GM12878 (cell line): ENCODE results near the gene FRMD3. TPM values are rescaled to one million over a fixed set of nuclear protein-coding genes. Genes with fewer than 3 reads are reported as not detected.

Experiments used
- ATAC-seq: fragments of 200-7000 bp; cut with Tn5 transposase; 3 replicates; pipeline ENCODE4 v1.9.1; 2020; ENCODE audit warnings: mild to moderate bottlenecking, moderate library complexity
- BruUV-seq: library from RNA; stranded (reverse); fragments of 400-500 nt; replicated peaks from 2 replicates; lab custom pipeline; 2021; lab: Mats Ljungman, UMichigan
- CTCF ChIA-PET: fragments of 300-600 bp; sonication (Branson Sonifier 250); formaldehyde crosslinking; extraction: SDS; loops from one replicate; lab custom pipeline; 2021; ENCODE audit warnings: inconsistent platforms; lab: Yijun Ruan, JAX
- POLR2A ChIA-PET: fragments of 350-600 bp; formaldehyde crosslinking; extraction: SDS; loops from one replicate; lab custom pipeline; 2021; ENCODE audit warnings: inconsistent platforms; lab: Charles Lee
- RAD21 ChIA-PET: fragments of 300-600 bp; sonication (Branson Sonifier 250); formaldehyde crosslinking; loops from one replicate; lab custom pipeline; 2023; ENCODE audit warnings: antibody characterized with exemption; ENCODE audit not compliant: unreplicated experiment; lab: Charles Lee
- SMC1A ChIA-PET: fragments of 300-600 bp; sonication (Branson Sonifier 250); formaldehyde crosslinking; loops from one replicate; lab custom pipeline; 2023; ENCODE audit not compliant: unreplicated experiment, uncharacterized antibody; lab: Charles Lee
- DNase-seq: peaks from one replicate; pipeline ENCODE4 v3.0.0-alpha.2; 2011; ENCODE audit warnings: low read depth, low spot score
- FAIRE-seq: peaks from 3 replicates; lab custom pipeline; 2011; peaks lifted over from hg19 to GRCh38; lab: Jason Lieb, UNC
- H2AFZ ChIP-seq: 2 replicates; pipeline ENCODE4 v1.6.0; 2011; ENCODE audit warnings: low read depth, low read length, control low read depth; ENCODE audit not compliant: control insufficient read depth
- H3K27ac ChIP-seq: 2 replicates; pipeline ENCODE4 v1.5.1; 2011; ENCODE audit warnings: control low read depth; ENCODE audit not compliant: control insufficient read depth, insufficient read depth
- H3K27me3 ChIP-seq, 2 experiments: replicated peaks in 1 of 2; 2 replicates each; pipeline versions ENCODE4 v1.6.0 to v1.6.1; 2011; ENCODE audit warnings: low read length in 1 of 2; ENCODE audit not compliant: control insufficient read depth in 2 of 2, insufficient read depth in 2 of 2
- H3K36me3 ChIP-seq, 2 experiments: 2 replicates each; pipeline ENCODE4 v1.5.1; 2011; ENCODE audit warnings: low read length in 1 of 2; ENCODE audit not compliant: control insufficient read depth in 2 of 2, insufficient read depth in 2 of 2
- H3K4me1 ChIP-seq: 2 replicates; pipeline ENCODE4 v1.6.1; 2011; ENCODE audit warnings: mild to moderate bottlenecking, low read length, moderate library complexity, mixed read lengths; ENCODE audit not compliant: control insufficient read depth, insufficient read depth
- H3K4me2 ChIP-seq: 2 replicates; pipeline ENCODE4 v1.6.0; 2011; ENCODE audit warnings: control low read depth; ENCODE audit not compliant: control insufficient read depth, insufficient read depth
- H3K4me3 ChIP-seq: fragments of 200-600 bp; sonication (generic); 2 replicates; pipeline ENCODE4 v1.5.1; 2016
- H3K79me2 ChIP-seq: 2 replicates; pipeline ENCODE4 v1.6.0; 2011; ENCODE audit warnings: low read length; ENCODE audit not compliant: control insufficient read depth, insufficient read depth
- H3K9ac ChIP-seq: 2 replicates; pipeline ENCODE4 v1.8.0; 2011; ENCODE audit warnings: low read length, control low read depth, mixed read lengths; ENCODE audit not compliant: control insufficient read depth, insufficient read depth
- H3K9me3 ChIP-seq: replicated peaks from 3 replicates; pipeline ENCODE4 v1.5.1; 2011; ENCODE audit warnings: mild to moderate bottlenecking, low read length; ENCODE audit not compliant: control insufficient read depth, insufficient read depth
- H4K20me1 ChIP-seq: 2 replicates; pipeline ENCODE4 v1.6.0; 2011; ENCODE audit not compliant: control insufficient read depth, insufficient read depth
- BMI1 ChIP-seq: fragments of 450-650 bp; IDR thresholded peaks from 2 replicates; pipeline ENCODE4 v1.6.1; 2016; ENCODE audit warnings: mild to moderate bottlenecking, moderate library complexity, borderline replicate concordance
- EP300 ChIP-seq, 2 experiments: fragments of 150-350 bp in 1 of 2; IDR thresholded peaks; 2 replicates each; pipeline ENCODE4 v1.6.1; 2011 to 2012; ENCODE audit warnings: low read depth in 2 of 2, low read length in 2 of 2, borderline replicate concordance in 1 of 2, improper control_type of control experiment in 1 of 2, inconsistent platforms in 1 of 2; ENCODE audit not compliant: control insufficient read depth in 1 of 2
- HDAC6 ChIP-seq: fragments of 200-600 bp; sonication (generic); IDR thresholded peaks from one replicate; pipeline ENCODE4 v1.8.0; 2017; ENCODE audit warnings: antibody characterized with exemption; ENCODE audit not compliant: unreplicated experiment
- IKZF1 ChIP-seq: fragments of 450-650 bp; conservative IDR thresholded peaks from 2 replicates; pipeline ENCODE4 v1.6.1; 2017; ENCODE audit warnings: antibody characterized with exemption, mild to moderate bottlenecking
- WGBS: methylation state at CpG from one replicate; pipeline ENCODE4 v1.1.6; 2016; ENCODE audit warnings: low lambda C conversion rate; ENCODE audit not compliant: insufficient replicate concordance, insufficient coverage; ENCODE audit errors: missing lambda C conversion rate; 5-methylcytosine and 5-hydroxymethylcytosine counted together
- in situ Hi-C: fragments of 300-500 bp; cut with MboI; formaldehyde crosslinking; loops from 9 replicates; pipeline ENCODE4 v1.14.3; 2018; ENCODE audit warnings: mixed read lengths
- intact Hi-C: fragments of 100-400 bp; cut with micrococcal nuclease; formaldehyde crosslinking; loops from one replicate; pipeline ENCODE4 v1.14.2; 2022; ENCODE audit not compliant: unreplicated experiment
- polyA plus RNA-seq, 11 experiments: library from polyadenylated mRNA; depleted of rRNA in 4 of 11; unstranded in 6 of 11; stranded (reverse) in 5 of 11; fragments of >200 nt; fragmentation: Nextera tagmentation in 4 of 11; fragmentation: Illumina TruSeq in 1 of 11; extraction: Ambion mirVana in 4 of 11; extraction: Trizol in 1 of 11; gene quantifications; 1 replicate in 1 of 11; 2 replicates in 10 of 11; pipeline versions ENCODE4 v1.2.1 to v1.2.3, GENCODE V29; 2011 to 2016; ENCODE audit warnings: inconsistent platforms in 2 of 11, missing spikeins in 2 of 11, low read depth in 1 of 11
- total RNA-seq, 4 experiments: library from RNA; depleted of rRNA in 3 of 4; stranded (reverse); fragments of >200 nt in 3 of 4; fragmentation: Illumina TruSeq in 1 of 4; extraction: Trizol in 1 of 4; gene quantifications; 2 replicates each; pipeline versions ENCODE4 v1.2.1 to v1.2.3, GENCODE V29; 2013 to 2021
- TF ChIP-seq, protein P1 (sequence below): fragments of 450-650 bp; IDR thresholded peaks from 2 replicates; pipeline ENCODE4 v1.6.1; 2016; ENCODE audit warnings: mild to moderate bottlenecking

Gene FRMD3
- total and polyA plus RNA-seq, 10 of the 15 experiments (the other 5 are each of a cell fraction or from before 2014, with no cell fraction given), result 0.04 to 0.68 (median 0.21) TPM; not detected in 1

DNA sequence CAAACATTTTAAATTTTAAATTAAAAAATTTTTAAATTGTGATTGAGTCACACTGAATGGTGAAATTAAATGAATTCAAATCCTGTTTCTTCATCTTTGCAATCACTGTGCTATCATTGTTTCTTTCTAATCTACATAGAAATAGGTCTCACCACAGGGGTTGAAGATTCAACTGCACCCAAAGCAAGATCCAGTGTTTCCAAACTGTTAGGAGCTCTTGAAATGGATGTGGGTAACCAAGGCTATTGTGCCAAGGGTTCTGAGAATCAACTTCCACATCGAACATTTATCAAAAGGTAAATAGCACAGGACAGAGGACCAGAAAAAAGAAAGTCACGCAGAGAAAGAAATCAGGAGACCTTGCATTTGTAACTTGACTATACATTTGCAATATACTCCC, 302.7 kb downstream of the FRMD3 start:
- DNase-seq, result no peak
- RAD21 ChIA-PET, result no interaction called here
- no peaks in the 10 kb centered on the region for H4K20me1 ChIP-seq
- TF ChIP-seq EP300 (IDR thresholded peaks at IDR 0.05; ENCODE audit: borderline replicate concordance in 1 of 2, control insufficient read depth in 1 of 2, low read depth in 2 of 2, low read length in 2 of 2) (no peak), HDAC6 (no peak)
- TF ChIP-seq, protein P1, sequence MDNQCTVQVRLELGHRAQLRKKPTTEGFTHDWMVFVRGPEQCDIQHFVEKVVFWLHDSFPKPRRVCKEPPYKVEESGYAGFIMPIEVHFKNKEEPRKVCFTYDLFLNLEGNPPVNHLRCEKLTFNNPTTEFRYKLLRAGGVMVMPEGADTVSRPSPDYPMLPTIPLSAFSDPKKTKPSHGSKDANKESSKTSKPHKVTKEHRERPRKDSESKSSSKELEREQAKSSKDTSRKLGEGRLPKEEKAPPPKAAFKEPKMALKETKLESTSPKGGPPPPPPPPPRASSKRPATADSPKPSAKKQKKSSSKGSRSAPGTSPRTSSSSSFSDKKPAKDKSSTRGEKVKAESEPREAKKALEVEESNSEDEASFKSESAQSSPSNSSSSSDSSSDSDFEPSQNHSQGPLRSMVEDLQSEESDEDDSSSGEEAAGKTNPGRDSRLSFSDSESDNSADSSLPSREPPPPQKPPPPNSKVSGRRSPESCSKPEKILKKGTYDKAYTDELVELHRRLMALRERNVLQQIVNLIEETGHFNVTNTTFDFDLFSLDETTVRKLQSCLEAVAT, result no peak
- TF ChIP-seq, all 136 proteins: peak for 0
- Histone ChIP-seq H3K4me3 (no peak overlapping the region), H3K4me1 (no peaks in the 10 kb centered on the region), H3K9me3 (no peaks in the 10 kb centered on the region), H3K9ac (no peak overlapping the region), H3K27me3 (no peaks in the 10 kb centered on the region), H3K27ac (no peak overlapping the region), H3K4me2 (no peak overlapping the region), H2AFZ (no peak overlapping the region), H3K79me2 (no peaks in the 10 kb centered on the region), H3K36me3 (no peaks in the 10 kb centered on the region)
- in situ Hi-C loops (no loop called here), intact Hi-C loops (no loop called here)
- no peak for ATAC-seq
- WGBS, result 10% methylated on average over 2 of the region's 2 CpGs
- ChIA-PET SMC1A (no interaction called here), POLR2A (no interaction called here), CTCF (no interaction called here)
- no TSS peak for BruUV-seq
- no peak for FAIRE-seq

DNA sequence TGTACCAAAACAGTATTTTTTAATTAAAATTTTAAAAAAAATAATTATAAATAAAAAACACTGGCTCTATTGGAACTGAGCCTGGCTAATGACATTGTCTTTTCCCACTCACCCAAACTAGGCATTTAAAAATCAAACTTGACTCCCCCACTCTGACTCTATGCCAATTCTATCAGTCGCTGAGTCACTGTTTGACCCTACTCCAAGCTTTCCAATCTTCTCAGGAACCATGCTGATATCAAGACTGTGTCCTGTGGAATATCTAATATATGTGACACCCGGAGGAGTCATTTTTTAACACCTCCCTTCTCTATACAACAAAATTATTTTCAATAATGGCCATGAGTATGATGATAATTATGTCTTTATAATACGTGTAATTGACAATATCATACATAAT, 303.7 kb downstream of the FRMD3 start:
- no peaks in the 10 kb centered on the region for H3K79me2 ChIP-seq
- H3K27me3 ChIP-seq, result no peaks in the 10 kb centered on the region
- SMC1A ChIA-PET, result no interaction called here
- TF ChIP-seq BMI1 (no peak), IKZF1 (no peak)
- TF ChIP-seq, protein P1, result no peak
- POLR2A ChIA-PET, result no interaction called here
- ATAC-seq (no peak), DNase-seq (no peak), FAIRE-seq (no peak)
- no peak overlapping the region for H3K4me3 ChIP-seq
- RAD21 ChIA-PET, result no interaction called here
- H4K20me1 ChIP-seq, result no peaks in the 10 kb centered on the region
- no peaks in the 10 kb centered on the region for H3K4me1 ChIP-seq
- CTCF ChIA-PET, result no interaction called here
- H3K9me3 ChIP-seq, result no peaks in the 10 kb centered on the region
- WGBS, result 0% methylated on average over 3 of the region's 3 CpGs
- H3K4me2 ChIP-seq, result no peak overlapping the region
- BruUV-seq, result no TSS peak
- H3K36me3 ChIP-seq, result no peaks in the 10 kb centered on the region
- no peak overlapping the region for H3K9ac ChIP-seq
- intact Hi-C loops (no loop called here), in situ Hi-C loops (no loop called here)
- H2AFZ ChIP-seq, result no peak overlapping the region
- no peak overlapping the region for H3K27ac ChIP-seq
